ENCODE results near the gene PKNOX2.

GRCh38 chr11:125153837-125154236, 10.7 kb upstream of the PKNOX2 start:
- TF ChIP-seq ZNF274 (IDR thresholded peaks at IDR 0.05; ENCODE audit: borderline replicate concordance, extremely low read depth, low read length), result no peak
- no peak for TF ChIP-seq CTCF (IDR thresholded peaks at IDR 0.05; ENCODE audit: control extremely low read depth in 1 of 3, insufficient read depth in 1 of 3, low read depth in 1 of 3, low read length in 3 of 3)
- no peak for TF ChIP-seq POLR2A (IDR thresholded peaks at IDR 0.05; ENCODE audit: control extremely low read depth in 1 of 2, low read depth in 2 of 2, low read length in 2 of 2)
- TF ChIP-seq GTF2F1 (IDR thresholded peaks at IDR 0.05; ENCODE audit: borderline replicate concordance, low read depth, low read length), result no peak
- no peak for TF ChIP-seq MAX (IDR thresholded peaks at IDR 0.05)
- no peak for TF ChIP-seq TAF1 (IDR thresholded peaks at IDR 0.05; ENCODE audit: low read depth, low read length)
- no peak for TF ChIP-seq EZH2 (IDR thresholded peaks at IDR 0.05; ENCODE audit: low read depth, low read length, severe bottlenecking)
- no peak for TF ChIP-seq JUND (IDR thresholded peaks at IDR 0.05; ENCODE audit: low read length)
- TF ChIP-seq POLR2AphosphoS5 (IDR thresholded peaks at IDR 0.05; ENCODE audit: low read depth, low read length), result no peak
- TF ChIP-seq CHD2 (IDR thresholded peaks at IDR 0.05; ENCODE audit: low read length), result no peak
- TF ChIP-seq CBX5 (IDR thresholded peaks at IDR 0.05; ENCODE audit: low read depth, low read length), result no peak
- TF ChIP-seq GABPA (IDR thresholded peaks at IDR 0.05; ENCODE audit: borderline replicate concordance, insufficient read depth, low read length), result no peak
- TF ChIP-seq, protein P1, sequence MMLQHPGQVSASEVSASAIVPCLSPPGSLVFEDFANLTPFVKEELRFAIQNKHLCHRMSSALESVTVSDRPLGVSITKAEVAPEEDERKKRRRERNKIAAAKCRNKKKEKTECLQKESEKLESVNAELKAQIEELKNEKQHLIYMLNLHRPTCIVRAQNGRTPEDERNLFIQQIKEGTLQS (IDR thresholded peaks at IDR 0.05; ENCODE audit: insufficient read depth, low read depth, low read length), result no peak
- no peak for TF ChIP-seq KDM5A (IDR thresholded peaks at IDR 0.05; ENCODE audit: low read length)

Data from H1 (cell line).